H1 (cell line): ENCODE measurements around the gene AIFM2. TPM values are rescaled to one million over a fixed set of nuclear protein-coding genes. Genes with fewer than 3 reads are reported as not detected.

Source experiments
- CTCF ChIA-PET: fragments of 300-600 bp; sonication (Branson Sonifier 250); formaldehyde crosslinking; loops from one replicate; lab custom pipeline; 2021; ENCODE audit not compliant: partially characterized antibody; lab: Charles Lee
- POLR2A ChIA-PET: fragments of 300-600 bp; sonication (Branson Sonifier 250); formaldehyde crosslinking; loops from one replicate; lab custom pipeline; 2021; ENCODE audit warnings: inconsistent platforms; ENCODE audit not compliant: partially characterized antibody; lab: Charles Lee
- DNase-seq, 2 experiments: peaks; one replicate each; pipeline versions ENCODE4 v3.0.0 to v3.0.0-alpha.2; 2010 to 2022; ENCODE audit warnings: low spot score in 2 of 2, low read depth in 1 of 2, mixed read lengths in 1 of 2
- FAIRE-seq: peaks from 2 replicates; lab custom pipeline; 2011; peaks lifted over from hg19 to GRCh38; lab: Jason Lieb, UNC
- H2AFZ ChIP-seq: 2 replicates; pipeline ENCODE4 v1.8.1; 2012; ENCODE audit warnings: low read length, inconsistent platforms
- H2AK5ac ChIP-seq: 2 replicates; pipeline ENCODE4 v1.6.1; 2013; ENCODE audit warnings: low read depth, low read length
- H2BK120ac ChIP-seq: replicated peaks from 2 replicates; pipeline ENCODE3; 2013; ENCODE audit warnings: low read depth, low read length, inconsistent platforms
- H2BK12ac ChIP-seq: 2 replicates; pipeline ENCODE4 v1.6.1; 2013; ENCODE audit warnings: low read depth, low read length
- H2BK15ac ChIP-seq: 2 replicates; pipeline ENCODE4 v1.6.1; 2013; ENCODE audit warnings: low read length
- H2BK20ac ChIP-seq: 2 replicates; pipeline ENCODE4 v1.6.1; 2013; ENCODE audit warnings: low read length
- H2BK5ac ChIP-seq: 2 replicates; pipeline ENCODE4 v1.6.1; 2013; ENCODE audit warnings: low read depth, low read length
- H3K14ac ChIP-seq: 2 replicates; pipeline ENCODE4 v1.6.1; 2013; ENCODE audit warnings: inconsistent platforms; ENCODE audit not compliant: insufficient read length
- H3K18ac ChIP-seq: 2 replicates; pipeline ENCODE4 v1.6.1; 2013; ENCODE audit warnings: low read length; ENCODE audit errors: extremely low read depth
- H3K23ac ChIP-seq: 2 replicates; pipeline ENCODE4 v1.6.1; 2013; ENCODE audit warnings: inconsistent platforms; ENCODE audit not compliant: insufficient read length
- H3K23me2 ChIP-seq: 2 replicates; pipeline ENCODE4 v1.6.1; 2013; ENCODE audit warnings: low read depth, low read length
- H3K27ac ChIP-seq: 2 replicates; pipeline ENCODE4 v1.6.1; 2011; ENCODE audit warnings: low read depth, low read length, inconsistent platforms
- H3K27me3 ChIP-seq, 4 experiments: replicated peaks in 1 of 4; 1 replicate in 1 of 4; 2 replicates in 3 of 4; pipeline versions ENCODE4 v1.6.1 to v1.8.1; 2011 to 2013; ENCODE audit warnings: low read length in 3 of 4, mild to moderate bottlenecking in 3 of 4, inconsistent platforms in 2 of 4, mixed read lengths in 2 of 4, moderate library complexity in 1 of 4; ENCODE audit not compliant: control insufficient read depth in 3 of 4, insufficient read depth in 3 of 4; ENCODE audit errors: extremely low read depth in 1 of 4
- H3K36me3 ChIP-seq, 4 experiments: 2 replicates each; pipeline versions ENCODE4 v1.6.1 to v1.8.1; 2011 to 2013; ENCODE audit warnings: mild to moderate bottlenecking in 4 of 4, low read length in 3 of 4, moderate library complexity in 2 of 4, control low read depth in 1 of 4, inconsistent platforms in 1 of 4; ENCODE audit not compliant: insufficient read depth in 4 of 4, control insufficient read depth in 2 of 4
- H3K4ac ChIP-seq: replicated peaks from 2 replicates; pipeline ENCODE3; 2013; ENCODE audit warnings: low read length, low read depth, mixed read lengths, inconsistent platforms; ENCODE audit not compliant: insufficient read length
- H3K4me1 ChIP-seq, 4 experiments: replicated peaks in 1 of 4; 1 replicate in 1 of 4; 2 replicates in 3 of 4; pipeline versions ENCODE4 v1.6.1 to v1.8.1; 2011 to 2013; ENCODE audit warnings: low read length in 3 of 4, inconsistent platforms in 2 of 4, mixed read lengths in 1 of 4; ENCODE audit not compliant: insufficient read depth in 4 of 4, control insufficient read depth in 3 of 4
- H3K4me2 ChIP-seq, 2 experiments: 2 replicates each; pipeline versions ENCODE4 v1.6.1 to v1.8.1; 2011 to 2013; ENCODE audit warnings: low read depth in 2 of 2, low read length in 2 of 2, control low read depth in 1 of 2, inconsistent platforms in 1 of 2, mild to moderate bottlenecking in 1 of 2; ENCODE audit not compliant: insufficient read depth in 1 of 2
- H3K4me3 ChIP-seq, 4 experiments: fragments of 200-600, 300-600 bp in 1 of 4; sonication (generic), shearing (Covaris generic), sonication (Bioruptor Twin) in 1 of 4; 2 replicates each; pipeline versions ENCODE4 v1.5.1 to v1.8.1; 2011 to 2016; ENCODE audit warnings: low read length in 4 of 4, low read depth in 3 of 4, control low read depth in 2 of 4, inconsistent platforms in 2 of 4, mild to moderate bottlenecking in 2 of 4, mixed read lengths in 1 of 4, moderate library complexity in 1 of 4; ENCODE audit not compliant: insufficient read depth in 2 of 4; ENCODE audit errors: extremely low read depth in 1 of 4
- H3K56ac ChIP-seq: replicated peaks from 2 replicates; pipeline ENCODE3; 2013; ENCODE audit warnings: low read depth, mild to moderate bottlenecking, mixed read lengths, low read length, inconsistent platforms; ENCODE audit not compliant: insufficient read length
- H3K79me1 ChIP-seq: 2 replicates; pipeline ENCODE4 v1.6.1; 2013; ENCODE audit warnings: low read depth, low read length, control low read depth
- H3K79me2 ChIP-seq, 2 experiments: 2 replicates each; pipeline versions ENCODE4 v1.6.1 to v1.8.1; 2012 to 2013; ENCODE audit warnings: low read length in 2 of 2, mild to moderate bottlenecking in 2 of 2, inconsistent platforms in 1 of 2; ENCODE audit not compliant: insufficient read depth in 2 of 2, control insufficient read depth in 1 of 2
- H3K9ac ChIP-seq, 4 experiments: replicated peaks in 1 of 4; 1 replicate in 1 of 4; 2 replicates in 3 of 4; pipeline versions ENCODE4 v1.6.1 to v1.8.1; 2011 to 2013; ENCODE audit warnings: low read depth in 3 of 4, low read length in 3 of 4, control low read depth in 2 of 4, mild to moderate bottlenecking in 2 of 4, moderate library complexity in 2 of 4, inconsistent platforms in 1 of 4; ENCODE audit errors: extremely low read depth in 1 of 4
- H3K9me3 ChIP-seq, 2 experiments: 2 replicates each; pipeline versions ENCODE4 v1.6.1 to v1.8.1; 2012 to 2013; ENCODE audit warnings: mild to moderate bottlenecking in 2 of 2, moderate library complexity in 2 of 2, control low read depth in 1 of 2, inconsistent platforms in 1 of 2, low read depth in 1 of 2, low read length in 1 of 2, mixed read lengths in 1 of 2; ENCODE audit not compliant: insufficient read depth in 2 of 2
- H4K20me1 ChIP-seq, 2 experiments: replicated peaks in 1 of 2; 2 replicates each; pipeline versions ENCODE3 to v1.8.1; 2011 to 2013; ENCODE audit warnings: inconsistent platforms in 2 of 2, low read length in 2 of 2, mild to moderate bottlenecking in 1 of 2; ENCODE audit not compliant: insufficient read depth in 2 of 2, control insufficient read depth in 1 of 2
- H4K5ac ChIP-seq: 2 replicates; pipeline ENCODE4 v1.6.1; 2013; ENCODE audit warnings: low read length, low read depth, mixed read lengths, inconsistent platforms; ENCODE audit not compliant: insufficient read length
- H4K8ac ChIP-seq: 2 replicates; pipeline ENCODE4 v1.8.0; 2013; ENCODE audit warnings: mild to moderate bottlenecking, moderate library complexity, low read length, inconsistent platforms; ENCODE audit not compliant: insufficient read depth; ENCODE audit errors: extremely low read depth
- H4K91ac ChIP-seq: replicated peaks from 2 replicates; pipeline ENCODE3; 2013; ENCODE audit warnings: low read length, mixed read lengths, inconsistent platforms; ENCODE audit not compliant: insufficient read length
- ASH2L ChIP-seq: fragments of 200-600, 300-600 bp; sonication (generic); IDR thresholded peaks from one replicate; pipeline ENCODE4 v1.7.1; 2017; ENCODE audit warnings: low read length
- ATF3 ChIP-seq: IDR thresholded peaks from 2 replicates; pipeline ENCODE4 v1.6.1; 2011; ENCODE audit warnings: low read depth, mild to moderate bottlenecking, low read length; ENCODE audit not compliant: insufficient read depth
- BACH1 ChIP-seq: IDR thresholded peaks from 2 replicates; pipeline ENCODE4 v1.6.1; 2012; ENCODE audit warnings: low read length, improper control_type of control experiment
- BCL11A ChIP-seq, 2 experiments: IDR thresholded peaks; one replicate each; pipeline ENCODE4 v1.6.1; 2011; ENCODE audit warnings: low read depth in 2 of 2, low read length in 2 of 2, mild to moderate bottlenecking in 2 of 2
- CBX5 ChIP-seq: fragments of 300-800, 300-1000 bp; sonication (generic); IDR thresholded peaks from 2 replicates; pipeline ENCODE4 v1.7.1; 2016; ENCODE audit warnings: antibody characterized with exemption, low read length, low read depth
- CHD2 ChIP-seq: IDR thresholded peaks from 2 replicates; pipeline ENCODE4 v1.6.1; 2012; ENCODE audit warnings: low read length, improper control_type of control experiment
- E2F6 ChIP-seq: IDR thresholded peaks from 2 replicates; pipeline ENCODE4 v1.6.1; 2012; ENCODE audit warnings: inconsistent platforms
- HDAC6 ChIP-seq: IDR thresholded peaks from one replicate; pipeline ENCODE4 v1.7.1; 2012; ENCODE audit warnings: low read depth, mild to moderate bottlenecking, inconsistent platforms, low read length, moderate library complexity
- JUN ChIP-seq: IDR thresholded peaks from 2 replicates; pipeline ENCODE4 v1.6.1; 2011; ENCODE audit warnings: low read depth, mild to moderate bottlenecking, improper control_type of control experiment, low read length
- POU5F1 ChIP-seq: IDR thresholded peaks from 2 replicates; pipeline ENCODE4 v1.6.1; 2011; ENCODE audit warnings: low read depth, mild to moderate bottlenecking, low read length, moderate library complexity
- SP4 ChIP-seq: IDR thresholded peaks from 2 replicates; pipeline ENCODE4 v1.6.1; 2012; ENCODE audit warnings: low read length, inconsistent platforms
- TAF7 ChIP-seq: optimal IDR thresholded peaks from 2 replicates; pipeline ENCODE3; 2011; ENCODE audit warnings: low read depth, mild to moderate bottlenecking, inconsistent platforms, low read length, moderate library complexity, borderline replicate concordance
- TBP ChIP-seq: IDR thresholded peaks from 2 replicates; pipeline ENCODE4 v1.6.1; 2011; ENCODE audit warnings: low read depth, low read length, improper control_type of control experiment
- TCF12 ChIP-seq: IDR thresholded peaks from 2 replicates; pipeline ENCODE4 v1.6.1; 2011; ENCODE audit warnings: low read depth, mild to moderate bottlenecking, low read length
- TEAD4 ChIP-seq: IDR thresholded peaks from 2 replicates; pipeline ENCODE4 v1.6.1; 2012; ENCODE audit warnings: low read depth, low read length, inconsistent platforms, mixed read lengths
- WGBS, 2 experiments: shearing (Covaris generic) in 1 of 2; methylation state at CpG; one replicate each; pipeline versions ENCODE4 v1.1.6 to v1.1.7; 2013 to 2015; ENCODE audit warnings: low lambda C conversion rate in 2 of 2, mixed read lengths in 2 of 2, inconsistent platforms in 1 of 2, low coverage in 1 of 2, missing lambda C conversion rate in 1 of 2; ENCODE audit not compliant: insufficient replicate concordance in 2 of 2, insufficient coverage in 1 of 2, insufficient read length in 1 of 2; ENCODE audit errors: extremely low coverage in 1 of 2, missing lambda C conversion rate in 1 of 2; 5-methylcytosine and 5-hydroxymethylcytosine counted together
- polyA plus RNA-seq, 7 experiments: library from polyadenylated mRNA; depleted of rRNA in 3 of 7; stranded (reverse) in 5 of 7; unstranded in 2 of 7; fragments of >200 nt in 5 of 7; fragments of 200-250 nt in 2 of 7; gene quantifications; 1 replicate in 5 of 7; 2 replicates in 1 of 7; 4 replicates in 1 of 7; pipeline versions ENCODE4 v1.2.1 to v1.2.3, GENCODE V29; 2011 to 2013; ENCODE audit warnings: missing spikeins in 2 of 7, mixed read lengths in 2 of 7
- total RNA-seq: library from RNA; stranded (reverse); fragmentation: NEBNext Ultra II Directional; extraction: Animal tissue kit (Norgen Biotek cat#: 25700); gene quantifications from 2 replicates; pipeline ENCODE4 v1.2.1, GENCODE V29; 2021

AIFM2 gene
- total and polyA plus RNA-seq, 2 of the 8 experiments (the other 6 are each of a cell fraction or from before 2014, with no cell fraction given), result 4.0 TPM

- H4K8ac ChIP-seq, result no peak overlapping the region
- H4K91ac ChIP-seq, result no peak overlapping the region
- no peak overlapping the region for H3K9ac ChIP-seq
- H3K4me3 ChIP-seq, result no peak overlapping the region
- H3K18ac ChIP-seq, result no peak overlapping the region
- H2BK12ac ChIP-seq, result no peak overlapping the region
- H3K4ac ChIP-seq, result no peak overlapping the region
- H2BK120ac ChIP-seq, result no peak overlapping the region
- no peak for DNase-seq
- no peaks in the 10 kb centered on the region for H3K9me3 ChIP-seq
- no peak overlapping the region for H2AK5ac ChIP-seq
- CTCF ChIA-PET, result interaction anchor here (0.6 to 2.8 kb wide), 6 partner anchors 11 to 232 kb away, joined by 3 to 9 read pairs (median 4); no protein-coding TSS in a partner anchor
- H3K27me3 ChIP-seq, result no peaks in the 10 kb centered on the region
- H2BK5ac ChIP-seq, result no peak overlapping the region
- H4K5ac ChIP-seq, result no peak overlapping the region
- H3K56ac ChIP-seq, result no peak overlapping the region
- FAIRE-seq, result peak; percentile 7
- no peak overlapping the region for H2BK15ac ChIP-seq
- no peak overlapping the region for H3K27ac ChIP-seq
- no peaks in the 10 kb centered on the region for H4K20me1 ChIP-seq
- no peaks in the 10 kb centered on the region for H3K36me3 ChIP-seq
- no peaks in the 10 kb centered on the region for H3K79me2 ChIP-seq
- WGBS, 2 experiments, result 73% methylated on average over 7 of the region's 7 CpGs; no CpG with 5 or more reads in 1 of the 2 experiments
- no peaks in the 10 kb centered on the region; a peak in 4 of 7 replicates for H3K4me1 ChIP-seq
- no peak overlapping the region for H3K23ac ChIP-seq
- no peaks in the 10 kb centered on the region for H3K23me2 ChIP-seq
- no peak overlapping the region for H3K4me2 ChIP-seq
- H2AFZ ChIP-seq, result no peak overlapping the region
- H3K14ac ChIP-seq, result no peak overlapping the region
- POLR2A ChIA-PET, result no interaction called here
- H2BK20ac ChIP-seq, result no peak overlapping the region
- H3K79me1 ChIP-seq, result no peaks in the 10 kb centered on the region; the same call in 1 of the 2 replicates
- no peak for TF ChIP-seq E2F6
- no peak for TF ChIP-seq SP4
- TF ChIP-seq ASH2L, result no peak
- TF ChIP-seq TEAD4, result no peak
- TF ChIP-seq CHD2, result no peak
- TF ChIP-seq CBX5, result no peak
- TF ChIP-seq POU5F1, result no peak
- no peak for TF ChIP-seq HDAC6
- no peak for TF ChIP-seq TBP
- TF ChIP-seq TCF12, result no peak
- no peak for TF ChIP-seq ATF3
- no peak for TF ChIP-seq BACH1
- no peak for TF ChIP-seq JUN
- no peak for TF ChIP-seq TAF7
- no peak for TF ChIP-seq BCL11A (IDR thresholded peaks at IDR 0.05; ENCODE audit: low read depth in 2 of 2, low read length in 2 of 2)
Measured at GRCh38 chr10:70078937-70079336, 53.7 kb downstream of the AIFM2 start.
